HCT116 (cell line): ENCODE data around the gene PLOD2.

Source experiments
- CBX3 ChIP-seq: IDR thresholded peaks from 2 replicates; pipeline ENCODE4 v1.6.1; 2012; ENCODE audit warnings: low read depth
- CEBPB ChIP-seq: IDR thresholded peaks from 2 replicates; pipeline ENCODE4 v1.6.1; 2012; ENCODE audit warnings: low read depth
- EGR1 ChIP-seq: IDR thresholded peaks from 2 replicates; pipeline ENCODE4 v1.6.1; 2012; ENCODE audit warnings: low read depth
- EZH2 ChIP-seq: fragments of 200-600 bp; sonication (generic); IDR thresholded peaks from 2 replicates; pipeline ENCODE4 v1.6.1; 2017; ENCODE audit warnings: antibody characterized with exemption, mixed run types
- YY1 ChIP-seq: IDR thresholded peaks from 2 replicates; pipeline ENCODE4 v1.6.1; 2011; ENCODE audit warnings: low read length, low read depth, moderate library complexity, mild to moderate bottlenecking; ENCODE audit not compliant: insufficient replicate concordance; ENCODE audit errors: extremely low read depth
- ZFX ChIP-seq: fragments of 450-650 bp; IDR thresholded peaks from 2 replicates; pipeline ENCODE4 v1.6.1; 2017
- ZNF274 ChIP-seq: fragments of 200-500 bp; sonication (Bioruptor generic); IDR thresholded peaks from 2 replicates; pipeline ENCODE4 v1.6.1; 2014; ENCODE audit warnings: mild to moderate bottlenecking, low read depth, low read length, inconsistent platforms
- TF ChIP-seq, protein P1 (sequence below), 3 experiments: fragments of 200-600 bp in 1 of 3; sonication (generic) in 1 of 3; IDR thresholded peaks in 2 of 3; conservative IDR thresholded peaks in 1 of 3; 2 replicates each; pipeline ENCODE4 v1.5.1; 2012 to 2017; ENCODE audit warnings: low read depth in 2 of 3, low read length in 2 of 3, antibody characterized with exemption in 1 of 3, borderline replicate concordance in 1 of 3, control low read depth in 1 of 3, mild to moderate bottlenecking in 1 of 3, mixed read lengths in 1 of 3, mixed run types in 1 of 3, moderate library complexity in 1 of 3; ENCODE audit not compliant: insufficient read depth in 1 of 3
- TF ChIP-seq, protein P2 (sequence below): IDR thresholded peaks from 2 replicates; pipeline ENCODE4 v1.6.1; 2012
- TF ChIP-seq, protein P3 (sequence below): IDR thresholded peaks from 2 replicates; pipeline ENCODE4 v1.6.1; 2011; ENCODE audit warnings: mild to moderate bottlenecking, low read length, moderate library complexity; ENCODE audit not compliant: insufficient replicate concordance; ENCODE audit errors: extremely low read depth

DNA sequence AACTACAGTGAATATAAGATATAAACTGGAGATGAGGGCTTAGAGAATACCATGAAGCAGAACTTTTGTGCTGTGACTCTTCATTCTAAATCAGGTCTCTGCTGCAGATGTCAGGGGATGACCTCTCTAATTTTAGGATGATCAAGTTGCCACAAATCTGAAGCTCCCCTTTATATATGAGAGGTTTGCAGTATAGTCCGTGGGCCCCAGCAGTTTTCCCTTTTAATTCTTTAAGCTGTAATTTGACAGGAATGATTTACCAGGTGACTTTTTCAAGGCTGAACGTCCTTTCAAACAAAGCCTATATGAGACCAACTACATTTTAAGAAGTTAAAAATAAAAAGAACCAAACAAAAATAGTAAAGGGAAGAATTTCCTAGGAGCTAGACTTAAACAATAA lies 4.9 kb upstream of the PLOD2 start:
- TF ChIP-seq EGR1: no peak
- TF ChIP-seq, protein P1, sequence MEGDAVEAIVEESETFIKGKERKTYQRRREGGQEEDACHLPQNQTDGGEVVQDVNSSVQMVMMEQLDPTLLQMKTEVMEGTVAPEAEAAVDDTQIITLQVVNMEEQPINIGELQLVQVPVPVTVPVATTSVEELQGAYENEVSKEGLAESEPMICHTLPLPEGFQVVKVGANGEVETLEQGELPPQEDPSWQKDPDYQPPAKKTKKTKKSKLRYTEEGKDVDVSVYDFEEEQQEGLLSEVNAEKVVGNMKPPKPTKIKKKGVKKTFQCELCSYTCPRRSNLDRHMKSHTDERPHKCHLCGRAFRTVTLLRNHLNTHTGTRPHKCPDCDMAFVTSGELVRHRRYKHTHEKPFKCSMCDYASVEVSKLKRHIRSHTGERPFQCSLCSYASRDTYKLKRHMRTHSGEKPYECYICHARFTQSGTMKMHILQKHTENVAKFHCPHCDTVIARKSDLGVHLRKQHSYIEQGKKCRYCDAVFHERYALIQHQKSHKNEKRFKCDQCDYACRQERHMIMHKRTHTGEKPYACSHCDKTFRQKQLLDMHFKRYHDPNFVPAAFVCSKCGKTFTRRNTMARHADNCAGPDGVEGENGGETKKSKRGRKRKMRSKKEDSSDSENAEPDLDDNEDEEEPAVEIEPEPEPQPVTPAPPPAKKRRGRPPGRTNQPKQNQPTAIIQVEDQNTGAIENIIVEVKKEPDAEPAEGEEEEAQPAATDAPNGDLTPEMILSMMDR (IDR thresholded peaks at IDR 0.05 in 2 of 3, conservative IDR thresholded peaks at IDR 0.05 in 1 of 3; ENCODE audit: borderline replicate concordance in 1 of 3, insufficient read depth in 1 of 3, low read depth in 2 of 3, low read length in 2 of 3): no peak
- TF ChIP-seq EZH2: no peak
- no peak for TF ChIP-seq YY1
- TF ChIP-seq, protein P2, sequence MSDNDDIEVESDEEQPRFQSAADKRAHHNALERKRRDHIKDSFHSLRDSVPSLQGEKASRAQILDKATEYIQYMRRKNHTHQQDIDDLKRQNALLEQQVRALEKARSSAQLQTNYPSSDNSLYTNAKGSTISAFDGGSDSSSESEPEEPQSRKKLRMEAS: no peak
- no peak for TF ChIP-seq CBX3
- no peak for TF ChIP-seq ZNF274
- TF ChIP-seq CEBPB: no peak
- TF ChIP-seq ZFX: no peak
- TF ChIP-seq, protein P3, sequence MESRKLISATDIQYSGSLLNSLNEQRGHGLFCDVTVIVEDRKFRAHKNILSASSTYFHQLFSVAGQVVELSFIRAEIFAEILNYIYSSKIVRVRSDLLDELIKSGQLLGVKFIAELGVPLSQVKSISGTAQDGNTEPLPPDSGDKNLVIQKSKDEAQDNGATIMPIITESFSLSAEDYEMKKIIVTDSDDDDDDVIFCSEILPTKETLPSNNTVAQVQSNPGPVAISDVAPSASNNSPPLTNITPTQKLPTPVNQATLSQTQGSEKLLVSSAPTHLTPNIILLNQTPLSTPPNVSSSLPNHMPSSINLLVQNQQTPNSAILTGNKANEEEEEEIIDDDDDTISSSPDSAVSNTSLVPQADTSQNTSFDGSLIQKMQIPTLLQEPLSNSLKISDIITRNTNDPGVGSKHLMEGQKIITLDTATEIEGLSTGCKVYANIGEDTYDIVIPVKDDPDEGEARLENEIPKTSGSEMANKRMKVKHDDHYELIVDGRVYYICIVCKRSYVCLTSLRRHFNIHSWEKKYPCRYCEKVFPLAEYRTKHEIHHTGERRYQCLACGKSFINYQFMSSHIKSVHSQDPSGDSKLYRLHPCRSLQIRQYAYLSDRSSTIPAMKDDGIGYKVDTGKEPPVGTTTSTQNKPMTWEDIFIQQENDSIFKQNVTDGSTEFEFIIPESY: no peak
